Measurements from ENCODE around the gene ATXN7L3. TPM values are rescaled to one million over a fixed set of nuclear protein-coding genes. Genes with fewer than 3 reads are reported as not detected.

The ATXN7L3 gene
- total and polyA plus RNA-seq, 9 of the 15 experiments (the other 6 are each of a cell fraction or from before 2014, with no cell fraction given): 0.62 to 66.1 (median 33.2) TPM

- TF ChIP-seq, protein P1, sequence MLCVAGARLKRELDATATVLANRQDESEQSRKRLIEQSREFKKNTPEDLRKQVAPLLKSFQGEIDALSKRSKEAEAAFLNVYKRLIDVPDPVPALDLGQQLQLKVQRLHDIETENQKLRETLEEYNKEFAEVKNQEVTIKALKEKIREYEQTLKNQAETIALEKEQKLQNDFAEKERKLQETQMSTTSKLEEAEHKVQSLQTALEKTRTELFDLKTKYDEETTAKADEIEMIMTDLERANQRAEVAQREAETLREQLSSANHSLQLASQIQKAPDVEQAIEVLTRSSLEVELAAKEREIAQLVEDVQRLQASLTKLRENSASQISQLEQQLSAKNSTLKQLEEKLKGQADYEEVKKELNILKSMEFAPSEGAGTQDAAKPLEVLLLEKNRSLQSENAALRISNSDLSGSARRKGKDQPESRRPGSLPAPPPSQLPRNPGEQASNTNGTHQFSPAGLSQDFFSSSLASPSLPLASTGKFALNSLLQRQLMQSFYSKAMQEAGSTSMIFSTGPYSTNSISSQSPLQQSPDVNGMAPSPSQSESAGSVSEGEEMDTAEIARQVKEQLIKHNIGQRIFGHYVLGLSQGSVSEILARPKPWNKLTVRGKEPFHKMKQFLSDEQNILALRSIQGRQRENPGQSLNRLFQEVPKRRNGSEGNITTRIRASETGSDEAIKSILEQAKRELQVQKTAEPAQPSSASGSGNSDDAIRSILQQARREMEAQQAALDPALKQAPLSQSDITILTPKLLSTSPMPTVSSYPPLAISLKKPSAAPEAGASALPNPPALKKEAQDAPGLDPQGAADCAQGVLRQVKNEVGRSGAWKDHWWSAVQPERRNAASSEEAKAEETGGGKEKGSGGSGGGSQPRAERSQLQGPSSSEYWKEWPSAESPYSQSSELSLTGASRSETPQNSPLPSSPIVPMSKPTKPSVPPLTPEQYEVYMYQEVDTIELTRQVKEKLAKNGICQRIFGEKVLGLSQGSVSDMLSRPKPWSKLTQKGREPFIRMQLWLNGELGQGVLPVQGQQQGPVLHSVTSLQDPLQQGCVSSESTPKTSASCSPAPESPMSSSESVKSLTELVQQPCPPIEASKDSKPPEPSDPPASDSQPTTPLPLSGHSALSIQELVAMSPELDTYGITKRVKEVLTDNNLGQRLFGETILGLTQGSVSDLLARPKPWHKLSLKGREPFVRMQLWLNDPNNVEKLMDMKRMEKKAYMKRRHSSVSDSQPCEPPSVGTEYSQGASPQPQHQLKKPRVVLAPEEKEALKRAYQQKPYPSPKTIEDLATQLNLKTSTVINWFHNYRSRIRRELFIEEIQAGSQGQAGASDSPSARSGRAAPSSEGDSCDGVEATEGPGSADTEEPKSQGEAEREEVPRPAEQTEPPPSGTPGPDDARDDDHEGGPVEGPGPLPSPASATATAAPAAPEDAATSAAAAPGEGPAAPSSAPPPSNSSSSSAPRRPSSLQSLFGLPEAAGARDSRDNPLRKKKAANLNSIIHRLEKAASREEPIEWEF (CRISPR knock-in tag; IDR thresholded peaks at IDR 0.05): no peak
- no peak for TF ChIP-seq NCOA6 (IDR thresholded peaks at IDR 0.05)
- 0 out of 2 replicates have a peak, but pooled peaks have one; percentile 7 for TF ChIP-seq ERF (CRISPR knock-in tag; IDR thresholded peaks at IDR 0.05)
- no peak for TF ChIP-seq BRD9 (IDR thresholded peaks at IDR 0.05; ENCODE audit: low read depth, partially characterized antibody)
- TF ChIP-seq, protein P2, sequence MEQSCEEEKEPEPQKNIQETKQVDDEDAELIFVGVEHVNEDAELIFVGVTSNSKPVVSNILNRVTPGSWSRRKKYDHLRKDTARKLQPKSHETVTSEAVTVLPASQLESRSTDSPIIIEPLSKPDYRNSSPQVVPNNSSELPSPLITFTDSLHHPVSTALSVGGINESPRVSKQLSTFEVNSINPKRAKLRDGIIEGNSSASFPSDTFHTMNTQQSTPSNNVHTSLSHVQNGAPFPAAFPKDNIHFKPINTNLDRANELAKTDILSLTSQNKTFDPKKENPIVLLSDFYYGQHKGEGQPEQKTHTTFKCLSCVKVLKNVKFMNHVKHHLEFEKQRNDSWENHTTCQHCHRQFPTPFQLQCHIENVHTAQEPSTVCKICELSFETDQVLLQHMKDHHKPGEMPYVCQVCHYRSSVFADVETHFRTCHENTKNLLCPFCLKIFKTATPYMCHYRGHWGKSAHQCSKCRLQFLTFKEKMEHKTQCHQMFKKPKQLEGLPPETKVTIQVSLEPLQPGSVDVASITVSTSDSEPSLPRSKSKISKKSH (CRISPR knock-in tag; IDR thresholded peaks at IDR 0.05): no peak
- TF ChIP-seq C11orf30 (IDR thresholded peaks at IDR 0.05; ENCODE audit: low read depth): no peak
- no peak for TF ChIP-seq EWSR1 (IDR thresholded peaks at IDR 0.05; ENCODE audit: borderline replicate concordance, low read depth, partially characterized antibody)
- TF ChIP-seq MTA1 (IDR thresholded peaks at IDR 0.05; ENCODE audit: borderline replicate concordance): no peak
- no peak for TF ChIP-seq ZKSCAN1 (IDR thresholded peaks at IDR 0.05; ENCODE audit: low read depth, low read length)
- TF ChIP-seq THRAP3 (IDR thresholded peaks at IDR 0.05; ENCODE audit: borderline replicate concordance): no peak
- TF ChIP-seq ATF1 (CRISPR knock-in tag; IDR thresholded peaks at IDR 0.05): no peak
- no peak for TF ChIP-seq ATF1 (tag; IDR thresholded peaks at IDR 0.05)
- TF ChIP-seq TEAD4 (IDR thresholded peaks at IDR 0.05; ENCODE audit: low read length): no peak
- no peak for TF ChIP-seq TEAD4 (CRISPR knock-in tag; IDR thresholded peaks at IDR 0.05; ENCODE audit: borderline replicate concordance)
- TF ChIP-seq, protein P3, sequence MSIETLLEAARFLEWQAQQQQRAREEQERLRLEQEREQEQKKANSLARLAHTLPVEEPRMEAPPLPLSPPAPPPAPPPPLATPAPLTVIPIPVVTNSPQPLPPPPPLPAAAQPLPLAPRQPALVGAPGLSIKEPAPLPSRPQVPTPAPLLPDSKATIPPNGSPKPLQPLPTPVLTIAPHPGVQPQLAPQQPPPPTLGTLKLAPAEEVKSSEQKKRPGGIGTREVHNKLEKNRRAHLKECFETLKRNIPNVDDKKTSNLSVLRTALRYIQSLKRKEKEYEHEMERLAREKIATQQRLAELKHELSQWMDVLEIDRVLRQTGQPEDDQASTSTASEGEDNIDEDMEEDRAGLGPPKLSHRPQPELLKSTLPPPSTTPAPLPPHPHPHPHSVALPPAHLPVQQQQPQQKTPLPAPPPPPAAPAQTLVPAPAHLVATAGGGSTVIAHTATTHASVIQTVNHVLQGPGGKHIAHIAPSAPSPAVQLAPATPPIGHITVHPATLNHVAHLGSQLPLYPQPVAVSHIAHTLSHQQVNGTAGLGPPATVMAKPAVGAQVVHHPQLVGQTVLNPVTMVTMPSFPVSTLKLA (conservative IDR thresholded peaks at IDR 0.05): peak in 1 of 2 experiments; percentile 17; a peak in 1 of 4 replicates
- TF ChIP-seq TEAD1 (CRISPR knock-in tag; IDR thresholded peaks at IDR 0.05): no peak
- TF ChIP-seq ATF7 (IDR thresholded peaks at IDR 0.05): no peak
- TF ChIP-seq KDM1A (IDR thresholded peaks at IDR 0.05): peak in 1 of 2 experiments; percentile 76; a peak in 2 of 4 replicates
- no peak for TF ChIP-seq SREBF1 (IDR thresholded peaks at IDR 0.05; ENCODE audit: borderline replicate concordance, low read depth, low read length)
- TF ChIP-seq DDX20 (tag; IDR thresholded peaks at IDR 0.05; ENCODE audit: low read depth): no peak
- 0 out of 2 replicates have a peak, but pooled peaks have one; percentile 44 for TF ChIP-seq ZNF263 (CRISPR knock-in tag; IDR thresholded peaks at IDR 0.05; ENCODE audit: borderline replicate concordance)
Observed at GRCh38 chr17:44198721-44199552, 747 bp downstream of the ATXN7L3 start (continued).

Data from K562 (cell line).